Measurements from ENCODE around the gene EMCN.
"Not testable (repeated sequence)": the region's sequence is repeated elsewhere in the genome, so short reads cannot be mapped to it uniquely, and the experiment has no call there.

EMCN gene

GRCh38 chr4:100379583-100380105 is 138.2 kb downstream of the EMCN start:
- DNase-seq: no peak

GRCh38 chr4:100372432-100372831 is 145.4 kb downstream of the EMCN start:
- no peak for DNase-seq

GRCh38 chr4:100369871-100370270 is 148.0 kb downstream of the EMCN start:
- no peak for DNase-seq

- no peak for DNase-seq
Observed at GRCh38 chr4:100367451-100367850, 150.4 kb downstream of the EMCN start.

- no peak for DNase-seq
Observed at GRCh38 chr4:100366213-100366612, 151.6 kb downstream of the EMCN start.

- peak; percentile 9 for DNase-seq
Observed at GRCh38 chr4:100362366-100362765, 155.5 kb downstream of the EMCN start.

- no peak for DNase-seq
Observed at GRCh38 chr4:100361336-100361735, 156.5 kb downstream of the EMCN start.

- no peak for DNase-seq
Observed at GRCh38 chr4:100360211-100360610, 157.6 kb downstream of the EMCN start.

- DNase-seq: no peak
Observed at GRCh38 chr4:100359441-100359840, 158.4 kb downstream of the EMCN start.

GRCh38 chr4:100357542-100357941 is 160.3 kb downstream of the EMCN start:
- no peak for DNase-seq

- peak; percentile 4 for DNase-seq
Observed at GRCh38 chr4:100356172-100356571, 161.7 kb downstream of the EMCN start.

GRCh38 chr4:100352352-100352751 is 165.5 kb downstream of the EMCN start:
- DNase-seq: not testable (repeated sequence)

- peak; percentile 63 for DNase-seq
Observed at GRCh38 chr4:100348473-100348872, 169.3 kb downstream of the EMCN start.

- DNase-seq: no peak
Observed at GRCh38 chr4:100347241-100347640, 170.6 kb downstream of the EMCN start.

GRCh38 chr4:100345585-100345984 is 172.2 kb downstream of the EMCN start:
- no peak for DNase-seq

All from fibroblast of skin of abdomen (primary cell).